Smooth muscle cell of bladder (primary cell): ENCODE data around the gene GPR32. TPM values are rescaled to one million over a fixed set of nuclear protein-coding genes. Genes with fewer than 3 reads are reported as not detected.

Source experiments
- total RNA-seq: library from RNA; depleted of rRNA; stranded (reverse); fragments of >200 nt; gene quantifications from 2 replicates; pipeline ENCODE4 v1.2.3, GENCODE V29; 2014

GPR32 gene, protein sequence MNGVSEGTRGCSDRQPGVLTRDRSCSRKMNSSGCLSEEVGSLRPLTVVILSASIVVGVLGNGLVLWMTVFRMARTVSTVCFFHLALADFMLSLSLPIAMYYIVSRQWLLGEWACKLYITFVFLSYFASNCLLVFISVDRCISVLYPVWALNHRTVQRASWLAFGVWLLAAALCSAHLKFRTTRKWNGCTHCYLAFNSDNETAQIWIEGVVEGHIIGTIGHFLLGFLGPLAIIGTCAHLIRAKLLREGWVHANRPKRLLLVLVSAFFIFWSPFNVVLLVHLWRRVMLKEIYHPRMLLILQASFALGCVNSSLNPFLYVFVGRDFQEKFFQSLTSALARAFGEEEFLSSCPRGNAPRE
- not detected in 2 replicates for total RNA-seq

DNA sequence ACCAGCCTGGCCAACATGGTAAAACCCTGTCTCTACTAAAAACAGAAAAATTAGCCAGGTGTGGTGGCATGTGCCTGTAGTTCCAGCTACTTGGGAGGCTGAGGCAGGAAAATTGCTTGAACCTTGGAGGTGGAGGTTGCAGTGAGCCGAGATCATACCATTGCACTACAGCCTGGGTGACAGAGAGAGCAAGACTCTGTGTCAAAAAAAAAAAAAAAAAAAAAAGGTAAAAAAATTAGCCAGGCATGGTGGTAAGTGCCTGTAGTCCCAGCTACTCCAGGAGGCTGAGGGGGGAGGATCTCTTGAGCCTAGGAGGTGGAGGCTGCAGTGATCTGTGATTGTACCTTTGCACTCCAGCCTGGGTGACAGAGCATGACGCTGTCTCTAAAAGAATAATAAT lies at the start of gene GPR32:
Gene GPR32 (plus strand): TSS at position 301 of the 400 bp plus-strand sequence. CDS start 137 bp downstream, outside the sequence.

GRCh38 chr19:50723069-50723468 lies 47.2 kb upstream of the GPR32 start, which contains the start of gene CLEC11A:
TSS of gene CLEC11A (plus strand) at chr19:50723364. CDS start at chr19:50723526, 162 bp downstream.

DNA sequence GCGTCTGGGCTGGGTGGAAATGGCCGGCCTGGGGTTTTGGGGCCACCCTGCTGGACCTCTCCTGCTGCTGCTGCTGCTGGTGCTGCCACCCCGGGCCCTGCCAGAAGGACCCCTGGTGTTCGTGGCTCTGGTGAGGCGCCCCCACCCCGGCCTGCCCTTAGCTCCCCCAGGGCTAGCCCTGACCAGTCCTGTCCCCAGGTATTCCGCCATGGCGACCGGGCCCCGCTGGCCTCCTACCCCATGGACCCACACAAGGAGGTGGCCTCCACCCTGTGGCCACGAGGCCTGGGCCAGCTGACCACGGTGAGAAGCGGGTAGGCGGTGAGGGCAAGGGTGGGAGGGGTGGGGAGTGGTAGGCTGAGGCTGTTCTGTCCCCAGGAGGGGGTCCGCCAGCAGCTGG lies 20.1 kb downstream of the GPR32 start, which contains the start of gene ACP4:
Gene ACP4 (plus strand): TSS at position 20 of the 400 bp plus-strand sequence. CDS start 0 bp downstream, at position 20.

Other genes starting within 250 kb of the GPR32 start
- 0.14 and 0.18 TPM in 2 replicates for gene LRRC4B, start 202.0 kb upstream of the GPR32 start, total RNA-seq
- 0.09 TPM in 1 of 2 replicates, not detected in the other for gene SYT3, start 130.6 kb upstream of the GPR32 start, total RNA-seq
- gene C19orf81, start 121.0 kb upstream of the GPR32 start, total RNA-seq: not detected in 2 replicates
- 2.5 and 3.1 TPM in 2 replicates for gene SHANK1, start 50.7 kb upstream of the GPR32 start, total RNA-seq
- gene CLEC11A, start 47.1 kb upstream of the GPR32 start, total RNA-seq: 33.6 and 37.0 TPM in 2 replicates
- not detected in 2 replicates for gene ACP4, start 20.0 kb downstream of the GPR32 start, total RNA-seq
- gene KLK1, start 53.3 kb downstream of the GPR32 start, total RNA-seq: not detected in 2 replicates
- gene KLK15, start 63.1 kb downstream of the GPR32 start, total RNA-seq: not detected in 2 replicates
- gene KLK3, start 84.5 kb downstream of the GPR32 start, total RNA-seq: not detected in 2 replicates
- gene KLK2, start 103.0 kb downstream of the GPR32 start, total RNA-seq: not detected in 2 replicates
- gene KLK4, start 140.9 kb downstream of the GPR32 start, total RNA-seq: not detected in 2 replicates
- gene KLK5, start 182.6 kb downstream of the GPR32 start, total RNA-seq: not detected in 2 replicates
- gene KLK6, start 199.1 kb downstream of the GPR32 start, total RNA-seq: not detected in 2 replicates
- gene KLK7, start 213.5 kb downstream of the GPR32 start, total RNA-seq: not detected in 2 replicates
- not detected in 2 replicates for gene KLK8, start 231.1 kb downstream of the GPR32 start, total RNA-seq
- gene KLK10, start 249.2 kb downstream of the GPR32 start, total RNA-seq: not detected in 2 replicates